MM.1S (cell line): ENCODE data around the gene NOL9.

ENCODE experiments used
- DNase-seq: peaks from one replicate; pipeline ENCODE4 v3.0.0-alpha.2; 2015
- H2AFZ ChIP-seq: fragments of 300-600 bp; sonication (generic); 2 replicates; pipeline ENCODE4 v1.6.0; 2016; ENCODE audit warnings: antibody characterized with exemption, low read length
- H3F3A ChIP-seq: fragments of 300-600 bp; sonication (generic); 2 replicates; pipeline ENCODE4 v1.6.1; 2016; ENCODE audit warnings: mild to moderate bottlenecking, antibody characterized with exemption, low read length, moderate library complexity, mixed read lengths; ENCODE audit not compliant: insufficient read depth
- H3K27ac ChIP-seq: fragments of 300-600 bp; sonication (generic); 2 replicates; pipeline ENCODE4 v1.5.1; 2016; ENCODE audit warnings: mild to moderate bottlenecking, low read length
- H3K27me3 ChIP-seq: fragments of 300-600 bp; sonication (generic); replicated peaks from 2 replicates; pipeline ENCODE4 v1.6.0; 2016; ENCODE audit warnings: low read length; ENCODE audit not compliant: insufficient read depth
- H3K36me3 ChIP-seq: fragments of 300-600 bp; sonication (generic); replicated peaks from 2 replicates; pipeline ENCODE4 v1.6.1; 2016; ENCODE audit warnings: mild to moderate bottlenecking, low read length, mixed read lengths; ENCODE audit not compliant: insufficient read depth
- H3K4me1 ChIP-seq: fragments of 300-600 bp; sonication (generic); 2 replicates; pipeline ENCODE4 v1.6.1; 2016; ENCODE audit warnings: low read length, mixed read lengths
- H3K4me2 ChIP-seq: fragments of 300-600 bp; sonication (generic); 2 replicates; pipeline ENCODE4 v1.6.0; 2016; ENCODE audit warnings: low read depth, low read length
- H3K4me3 ChIP-seq: fragments of 300-600 bp; sonication (generic); 2 replicates; pipeline ENCODE4 v1.5.1; 2016; ENCODE audit warnings: low read length, mixed read lengths
- H3K79me2 ChIP-seq: fragments of 300-600 bp; sonication (generic); 2 replicates; pipeline ENCODE4 v1.6.1; 2016; ENCODE audit warnings: mixed run types, low read length, mixed read lengths
- H3K9ac ChIP-seq: fragments of 300-600 bp; sonication (generic); 2 replicates; pipeline ENCODE4 v1.6.1; 2016; ENCODE audit warnings: low read length, mixed read lengths
- H3K9me2 ChIP-seq: fragments of 300-600 bp; sonication (generic); replicated peaks from 2 replicates; pipeline ENCODE4 v1.6.1; 2016; ENCODE audit warnings: mild to moderate bottlenecking, low read length, mixed read lengths; ENCODE audit not compliant: insufficient read depth
- H3K9me3 ChIP-seq: fragments of 300-600 bp; sonication (generic); replicated peaks from 2 replicates; pipeline ENCODE4 v1.6.1; 2016; ENCODE audit warnings: mild to moderate bottlenecking, low read length, mixed read lengths; ENCODE audit not compliant: insufficient read depth
- H4K20me1 ChIP-seq: fragments of 300-600 bp; sonication (generic); 2 replicates; pipeline ENCODE4 v1.6.1; 2016; ENCODE audit warnings: mild to moderate bottlenecking, low read length, moderate library complexity, mixed read lengths; ENCODE audit not compliant: insufficient read depth
- CTCF ChIP-seq: fragments of 300-600 bp; sonication (generic); IDR thresholded peaks from 2 replicates; pipeline ENCODE4 v1.5.1; 2016; ENCODE audit warnings: antibody characterized with exemption, low read length, mixed read lengths
- EZH2 ChIP-seq: fragments of 300-600 bp; sonication (generic); optimal IDR thresholded peaks from 2 replicates; pipeline ENCODE3; 2017; ENCODE audit warnings: low read depth, mild to moderate bottlenecking, antibody characterized with exemption, low read length, mixed read lengths
- EZH2phosphoT487 ChIP-seq: fragments of 300-600 bp; sonication (generic); IDR thresholded peaks from 2 replicates; pipeline ENCODE4 v1.6.1; 2018; ENCODE audit warnings: antibody characterized with exemption, low read length

The NOL9 gene

DNA sequence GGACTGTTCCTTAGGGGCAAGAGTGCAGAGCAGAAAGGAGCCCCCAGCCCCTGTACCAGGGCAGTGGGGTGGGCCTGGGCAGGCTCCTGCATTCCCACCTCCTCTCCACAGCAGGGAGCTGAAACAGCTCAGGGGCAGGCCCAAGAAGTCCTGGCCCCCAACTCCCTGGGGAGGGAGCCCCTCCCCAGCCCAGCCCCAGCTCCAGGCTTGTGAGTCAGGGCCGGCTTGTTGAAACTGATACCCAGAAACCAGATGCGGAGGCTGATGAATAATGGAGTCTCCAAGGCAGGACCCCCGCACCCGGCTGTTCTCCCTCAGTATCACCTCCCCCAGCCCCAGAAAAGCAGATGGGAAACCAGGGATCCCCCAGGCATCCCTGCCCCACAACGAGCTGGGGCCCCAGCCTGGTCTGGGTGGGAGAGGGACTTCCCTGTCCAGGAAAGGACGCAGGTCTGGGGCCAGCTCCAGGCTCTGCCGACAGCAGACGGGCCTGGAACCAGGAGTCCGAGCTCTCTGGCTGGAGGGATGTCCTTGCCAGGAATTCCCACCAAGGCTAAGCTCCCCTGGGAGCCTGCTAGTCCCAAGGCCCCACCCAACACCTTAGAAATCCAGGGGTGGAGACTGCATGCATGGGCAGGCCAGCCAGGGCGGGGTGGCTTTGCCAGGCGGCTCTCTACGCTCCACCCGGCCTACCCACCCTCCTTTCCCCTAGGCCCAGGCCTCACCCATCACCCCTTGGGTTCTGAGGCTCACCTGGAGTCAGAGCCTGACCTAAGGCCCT, 65.5 kb downstream of the NOL9 start:
- H3K9me3 ChIP-seq, result no peaks in the 10 kb centered on the region
- H3K36me3 ChIP-seq, result no peaks in the 10 kb centered on the region
- no peak for TF ChIP-seq CTCF
- no peak for TF ChIP-seq EZH2
- no peak for TF ChIP-seq EZH2phosphoT487
- DNase-seq, result no peak
- H3F3A ChIP-seq, result no peaks in the 10 kb centered on the region
- peaks cover 31% of the 10 kb centered on the region for H3K27me3 ChIP-seq
- H3K4me3 ChIP-seq, result no peak overlapping the region
- H3K9ac ChIP-seq, result no peak overlapping the region
- no peak overlapping the region for H2AFZ ChIP-seq
- no peaks in the 10 kb centered on the region for H3K79me2 ChIP-seq
- H3K9me2 ChIP-seq, result no peaks in the 10 kb centered on the region
- H4K20me1 ChIP-seq, result no peaks in the 10 kb centered on the region
- peaks cover 3% of the 10 kb centered on the region; the same call in 1 of the 2 replicates for H3K4me1 ChIP-seq
- H3K4me2 ChIP-seq, result no peak overlapping the region
- no peak overlapping the region for H3K27ac ChIP-seq

GRCh38 chr1:6487804-6488484, 66.4 kb downstream of the NOL9 start:
- H3F3A ChIP-seq, result no peaks in the 10 kb centered on the region
- H3K79me2 ChIP-seq, result no peaks in the 10 kb centered on the region
- TF ChIP-seq EZH2 (no peak), EZH2phosphoT487 (no peak), CTCF (no peak)
- H3K4me3 ChIP-seq, result no peak overlapping the region
- no peak overlapping the region for H3K4me2 ChIP-seq
- H3K9me3 ChIP-seq, result no peaks in the 10 kb centered on the region
- H3K27ac ChIP-seq, result no peak overlapping the region
- H3K27me3 ChIP-seq, result peaks cover 40% of the 10 kb centered on the region
- no peak overlapping the region for H2AFZ ChIP-seq
- H4K20me1 ChIP-seq, result no peaks in the 10 kb centered on the region
- H3K4me1 ChIP-seq, result peaks cover 3% of the 10 kb centered on the region; the same call in 1 of the 2 replicates
- no peak for DNase-seq
- no peaks in the 10 kb centered on the region for H3K36me3 ChIP-seq
- no peaks in the 10 kb centered on the region for H3K9me2 ChIP-seq
- H3K9ac ChIP-seq, result no peak overlapping the region

DNA sequence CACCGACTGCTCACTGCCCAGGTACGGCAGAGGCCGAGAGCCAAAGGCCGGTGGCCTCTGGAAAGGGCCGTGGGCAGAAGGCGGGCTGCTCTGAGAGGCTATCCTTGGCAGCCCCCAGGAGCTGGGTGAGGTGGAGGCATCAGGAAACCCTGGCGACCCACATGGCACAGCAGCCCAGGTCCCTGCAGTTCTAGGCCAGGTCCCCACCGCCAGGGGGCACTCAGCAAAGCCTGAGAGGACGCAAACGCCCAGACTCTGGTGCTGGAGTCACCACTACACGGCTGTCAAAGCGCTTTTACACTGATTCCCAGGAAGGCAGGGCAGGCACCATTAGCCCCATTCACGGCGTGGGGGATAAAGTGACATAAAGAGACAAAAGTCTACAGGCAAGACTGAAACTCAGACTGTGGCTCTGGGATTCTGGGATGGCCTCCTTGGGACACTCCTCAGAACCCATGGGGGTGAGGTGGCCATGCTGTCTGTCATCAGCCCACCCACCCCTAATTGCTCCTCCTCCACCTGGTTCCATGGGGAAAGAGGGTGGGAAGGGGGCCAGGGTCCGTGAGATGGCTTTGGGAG, 67.8 kb downstream of the NOL9 start:
- H3K4me2 ChIP-seq, result no peak overlapping the region
- no peak overlapping the region for H3K4me3 ChIP-seq
- H3K9ac ChIP-seq, result no peak overlapping the region

More for the DNA sequence above, 67.8 kb downstream of the NOL9 start:
- no peaks in the 10 kb centered on the region for H3K9me3 ChIP-seq
- H4K20me1 ChIP-seq, result no peaks in the 10 kb centered on the region
- H3K79me2 ChIP-seq, result no peaks in the 10 kb centered on the region
- H3K36me3 ChIP-seq, result no peaks in the 10 kb centered on the region
- TF ChIP-seq EZH2 (no peak), CTCF (peak; percentile 89)
- H3K27ac ChIP-seq, result no peak overlapping the region
- peaks cover 3% of the 10 kb centered on the region; the same call in 1 of the 2 replicates for H3K4me1 ChIP-seq
- H3K9me2 ChIP-seq, result no peaks in the 10 kb centered on the region
- H3F3A ChIP-seq, result no peaks in the 10 kb centered on the region
- DNase-seq, result peak; percentile 81
- no peak overlapping the region for H2AFZ ChIP-seq
- H3K27me3 ChIP-seq, result peaks cover 53% of the 10 kb centered on the region
